Stimulated activated effector memory CD8-positive, alpha-beta T cell treated with anti-CD3 and anti-CD28 coated beads, Interleukin-12 subunit alpha, Interleukin-12 subunit beta, amount 100 ng/mL, for 72 hours (primary cell): Measurements from ENCODE around the gene IFNB1.
A peak's percentile ranks its signal among the peaks of the same experiment; 100 is the strongest.

Source experiments
- ATAC-seq: fragments of 150-1000 bp; cut with Tn5 transposase; 2 replicates; pipeline ENCODE4 v1.10.0; 2021
- DNase-seq, 2 donors: peaks; one replicate each; pipeline ENCODE4 v3.0.0; 2021 to 2022; ENCODE audit warnings: low spot score in 2 of 2
- H3K27ac Mint-ChIP-seq: one replicate; pipeline ENCODE4 v1.8.0; 2022; ENCODE audit warnings: mild to moderate bottlenecking, mixed read lengths
- H3K36me3 Mint-ChIP-seq: one replicate; pipeline ENCODE4 v1.8.0; 2022; ENCODE audit warnings: mild to moderate bottlenecking, mixed read lengths
- H3K4me1 Mint-ChIP-seq: one replicate; pipeline ENCODE4 v1.8.0; 2022; ENCODE audit warnings: mixed read lengths
- H3K4me3 Mint-ChIP-seq: one replicate; pipeline ENCODE4 v1.8.0; 2022; ENCODE audit warnings: mild to moderate bottlenecking, mixed read lengths
- H3K9me3 Mint-ChIP-seq: one replicate; pipeline ENCODE4 v1.8.0; 2022; ENCODE audit warnings: mixed read lengths

The IFNB1 gene

GRCh38 chr9:21077781-21078180 lies at the start of gene IFNB1:
Gene IFNB1 (minus strand): TSS chr9:21077942. CDS start chr9:21077869, 73 bp downstream.
- no peak for ATAC-seq
- Mint-ChIP-seq H3K9me3 (no peaks in the 10 kb centered on the region), H3K36me3 (no peaks in the 10 kb centered on the region), H3K4me3 (no peak within 1 kb of the TSS), H3K27ac (no peak within 1 kb of the TSS), H3K4me1 (peaks cover 16% of the 10 kb centered on the region)
- DNase-seq, result no peak

GRCh38 chr9:21121595-21122251 lies 44.0 kb upstream of the IFNB1 start:
- DNase-seq, result no peak
- Mint-ChIP-seq H3K4me3 (no peak overlapping the region), H3K9me3 (peaks cover 2% of the 10 kb centered on the region), H3K27ac (no peak overlapping the region), H3K4me1 (no peaks in the 10 kb centered on the region), H3K36me3 (no peaks in the 10 kb centered on the region)
- no peak for ATAC-seq

- ATAC-seq (no peak), DNase-seq (no peak)
- Mint-ChIP-seq H3K4me1 (no peaks in the 10 kb centered on the region), H3K4me3 (no peak overlapping the region), H3K36me3 (no peaks in the 10 kb centered on the region), H3K27ac (no peak overlapping the region), H3K9me3 (no peaks in the 10 kb centered on the region)
Measured at GRCh38 chr9:21121079-21121478, 43.3 kb upstream of the IFNB1 start.

- Mint-ChIP-seq H3K9me3 (no peaks in the 10 kb centered on the region), H3K36me3 (no peaks in the 10 kb centered on the region), H3K27ac (no peak overlapping the region), H3K4me1 (no peaks in the 10 kb centered on the region), H3K4me3 (no peak overlapping the region)
- no peak for DNase-seq
- ATAC-seq, result no peak
Measured at GRCh38 chr9:21119093-21119770, 41.5 kb upstream of the IFNB1 start.

- DNase-seq (no peak), ATAC-seq (no peak)
- Mint-ChIP-seq H3K27ac (no peak overlapping the region), H3K4me3 (no peak overlapping the region), H3K36me3 (no peaks in the 10 kb centered on the region), H3K9me3 (no peaks in the 10 kb centered on the region), H3K4me1 (no peaks in the 10 kb centered on the region)
Measured at GRCh38 chr9:21114311-21114710, 36.6 kb upstream of the IFNB1 start.

GRCh38 chr9:21110708-21111576 lies 33.2 kb upstream of the IFNB1 start:
- no peaks in the 10 kb centered on the region for H3K9me3 Mint-ChIP-seq
- H3K27ac Mint-ChIP-seq, result no peak overlapping the region
- no peak overlapping the region for H3K4me3 Mint-ChIP-seq
- ATAC-seq (peak; percentile 84), DNase-seq (no peak)
- H3K36me3 Mint-ChIP-seq, result no peaks in the 10 kb centered on the region
- H3K4me1 Mint-ChIP-seq, result no peaks in the 10 kb centered on the region

- H3K4me1 Mint-ChIP-seq, result peaks cover 7% of the 10 kb centered on the region
- no peak for ATAC-seq
- H3K4me3 Mint-ChIP-seq, result no peak overlapping the region
- no peaks in the 10 kb centered on the region for H3K36me3 Mint-ChIP-seq
- DNase-seq, result no peak
- H3K9me3 Mint-ChIP-seq, result no peaks in the 10 kb centered on the region
- H3K27ac Mint-ChIP-seq, result no peak overlapping the region
Measured at GRCh38 chr9:21104787-21105186, 27.0 kb upstream of the IFNB1 start.

GRCh38 chr9:21102305-21102704 lies 24.6 kb upstream of the IFNB1 start:
- peaks cover 10% of the 10 kb centered on the region for H3K4me1 Mint-ChIP-seq

GRCh38 chr9:21097817-21098216 lies 20.1 kb upstream of the IFNB1 start:
- H3K36me3 Mint-ChIP-seq, result no peaks in the 10 kb centered on the region
- ATAC-seq (no peak), DNase-seq (no peak)
- peak overlapping the region; percentile 85 for H3K27ac Mint-ChIP-seq
- no peaks in the 10 kb centered on the region for H3K9me3 Mint-ChIP-seq
- peaks cover 31% of the 10 kb centered on the region for H3K4me1 Mint-ChIP-seq
- peak overlapping the region; percentile 58 for H3K4me3 Mint-ChIP-seq

More at GRCh38 chr9:21102305-21102704, 24.6 kb upstream of the IFNB1 start:
- ATAC-seq (no peak), DNase-seq (no peak)
- no peak overlapping the region for H3K27ac Mint-ChIP-seq
- no peak overlapping the region for H3K4me3 Mint-ChIP-seq
- H3K9me3 Mint-ChIP-seq, result no peaks in the 10 kb centered on the region
- no peaks in the 10 kb centered on the region for H3K36me3 Mint-ChIP-seq

- peak overlapping the region; percentile 85 for H3K27ac Mint-ChIP-seq
- DNase-seq (no peak), ATAC-seq (no peak)
- H3K36me3 Mint-ChIP-seq, result no peaks in the 10 kb centered on the region
- peaks cover 31% of the 10 kb centered on the region for H3K4me1 Mint-ChIP-seq
- H3K4me3 Mint-ChIP-seq, result peak overlapping the region; percentile 58
- no peaks in the 10 kb centered on the region for H3K9me3 Mint-ChIP-seq
Measured at GRCh38 chr9:21096901-21097255, 19.1 kb upstream of the IFNB1 start.

GRCh38 chr9:21096172-21096900 lies 18.6 kb upstream of the IFNB1 start:
- ATAC-seq (peak; percentile 88), DNase-seq (peak in 1 of 2 donors; percentile 62)
- no peaks in the 10 kb centered on the region for H3K36me3 Mint-ChIP-seq
- peak overlapping the region; percentile 58 for H3K4me3 Mint-ChIP-seq
- peak overlapping the region; percentile 85 for H3K27ac Mint-ChIP-seq
- no peaks in the 10 kb centered on the region for H3K9me3 Mint-ChIP-seq
- H3K4me1 Mint-ChIP-seq, result peaks cover 31% of the 10 kb centered on the region

GRCh38 chr9:21095561-21095960 lies 17.8 kb upstream of the IFNB1 start:
- H3K36me3 Mint-ChIP-seq, result no peaks in the 10 kb centered on the region
- peaks cover 27% of the 10 kb centered on the region for H3K4me1 Mint-ChIP-seq
- peak overlapping the region; percentile 85 for H3K27ac Mint-ChIP-seq
- H3K9me3 Mint-ChIP-seq, result no peaks in the 10 kb centered on the region
- DNase-seq (no peak), ATAC-seq (no peak)
- H3K4me3 Mint-ChIP-seq, result no peak overlapping the region

- Mint-ChIP-seq H3K9me3 (peaks cover 2% of the 10 kb centered on the region), H3K4me1 (peaks cover 6% of the 10 kb centered on the region), H3K27ac (no peak overlapping the region), H3K4me3 (no peak overlapping the region), H3K36me3 (no peaks in the 10 kb centered on the region)
- ATAC-seq (no peak), DNase-seq (no peak)
Measured at GRCh38 chr9:21086538-21086937, 8.8 kb upstream of the IFNB1 start.

GRCh38 chr9:21085005-21085404 lies 7.3 kb upstream of the IFNB1 start:
- ATAC-seq (no peak), DNase-seq (no peak)
- Mint-ChIP-seq H3K4me3 (no peak overlapping the region), H3K9me3 (peaks cover 2% of the 10 kb centered on the region), H3K27ac (no peak overlapping the region), H3K4me1 (peaks cover 16% of the 10 kb centered on the region), H3K36me3 (no peaks in the 10 kb centered on the region)

- Mint-ChIP-seq H3K4me3 (no peak overlapping the region), H3K4me1 (peaks cover 16% of the 10 kb centered on the region), H3K9me3 (peaks cover 2% of the 10 kb centered on the region), H3K36me3 (no peaks in the 10 kb centered on the region), H3K27ac (no peak overlapping the region)
- DNase-seq (no peak), ATAC-seq (no peak)
Measured at GRCh38 chr9:21084242-21084850, 6.6 kb upstream of the IFNB1 start.
